Hematopoietic multipotent progenitor cell treated with erythropoietin and hydrocortisone succinate and interleukin-3 and kit ligand, for 15 days (in vitro differentiated cells): Measurements from ENCODE around the gene WDR27.
"Not testable (repeated sequence)": the region's sequence is repeated elsewhere in the genome, so short reads cannot be mapped to it uniquely, and the experiment has no call there.

Source experiments
- DNase-seq: peaks from one replicate; pipeline ENCODE4 v3.0.0-alpha.2; 2015; ENCODE audit warnings: low spot score

Gene WDR27

DNA sequence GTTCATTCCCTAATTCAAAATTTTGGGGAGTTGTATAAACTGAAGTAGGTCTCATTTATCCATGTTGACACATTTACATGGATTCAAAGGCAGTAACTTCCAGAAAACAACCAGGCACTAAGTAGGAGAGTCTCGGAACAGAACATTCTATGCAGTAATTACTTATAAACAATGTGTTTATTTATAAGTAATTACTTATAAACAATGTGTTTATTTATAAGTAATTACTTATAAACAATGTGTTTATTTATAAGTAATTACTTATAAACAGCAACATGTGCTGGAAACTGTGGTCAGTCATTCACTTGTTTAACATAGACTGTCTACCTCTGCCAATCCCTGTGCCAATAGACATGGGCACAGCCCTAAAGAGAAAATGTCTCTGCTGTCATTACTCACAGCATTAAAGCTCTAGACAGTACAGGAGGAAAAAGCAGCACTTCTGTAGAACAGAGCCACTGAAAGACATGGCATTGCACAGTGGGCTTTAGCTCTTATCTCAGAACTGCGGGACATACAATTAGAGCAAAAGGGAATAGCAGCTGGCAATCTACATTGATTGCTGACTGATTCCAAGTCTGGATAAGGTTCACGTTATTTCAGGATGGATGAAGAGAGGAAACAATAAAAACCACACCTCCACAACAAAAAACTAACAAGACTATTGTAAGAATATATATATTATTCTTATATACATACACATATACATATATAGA lies 188.2 kb downstream of the WDR27 start:
- DNase-seq: no peak

DNA sequence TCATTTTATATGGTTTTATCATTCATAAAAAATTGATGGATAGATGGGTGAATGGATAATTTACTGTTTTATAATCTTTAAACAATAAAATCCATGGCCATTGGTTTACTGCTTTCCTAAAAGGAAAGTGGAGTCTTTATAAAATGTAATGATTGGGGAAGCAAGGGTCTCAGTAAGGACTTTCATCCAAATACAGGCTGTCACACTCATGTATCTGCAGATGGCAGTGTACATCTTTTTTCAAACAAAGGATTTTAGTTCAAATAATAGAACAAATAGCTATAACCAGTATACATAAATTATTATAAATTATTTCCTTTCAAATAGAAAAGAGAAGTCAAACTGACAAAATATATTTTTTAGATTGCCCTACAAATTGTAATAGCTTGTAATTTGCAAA lies 190.0 kb downstream of the WDR27 start:
- not testable (repeated sequence) for DNase-seq

DNA sequence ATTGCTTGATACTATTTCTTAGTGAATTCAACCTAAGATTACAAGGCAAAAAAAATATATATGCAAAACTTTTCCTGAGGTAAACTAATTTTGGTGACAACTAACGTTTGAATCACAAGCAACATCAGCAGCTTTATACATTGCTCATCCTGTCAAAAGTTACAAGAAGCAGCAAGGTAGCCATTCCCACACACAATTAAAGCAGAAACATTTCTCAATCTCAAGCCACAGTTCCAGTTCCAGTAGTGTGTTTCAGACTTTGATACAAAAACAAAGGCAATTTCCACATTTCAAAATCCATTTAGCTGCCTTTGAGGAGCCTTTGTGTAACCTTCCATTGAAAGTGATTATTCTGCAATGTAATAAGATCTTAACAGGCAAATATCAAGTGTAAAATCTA lies 191.0 kb downstream of the WDR27 start:
- no peak for DNase-seq

DNA sequence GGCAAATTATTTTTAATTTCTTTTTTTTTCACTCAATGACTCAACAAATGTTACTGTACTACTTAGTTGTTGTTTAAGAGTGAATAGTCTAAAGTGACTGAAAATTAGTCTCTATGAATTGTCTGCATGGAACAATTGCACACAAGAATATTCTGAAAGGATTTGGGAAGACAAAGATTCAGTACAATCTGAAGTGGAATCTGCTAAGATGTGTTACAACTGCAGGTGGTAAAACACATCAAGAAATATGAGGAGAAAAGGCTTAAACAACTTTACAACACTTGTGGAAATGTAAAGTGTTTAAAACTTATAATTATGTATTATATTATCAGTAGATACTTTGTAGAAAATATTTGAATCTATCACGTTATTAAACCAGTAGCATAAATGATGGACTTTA lies 193.4 kb downstream of the WDR27 start:
- DNase-seq: no peak

DNA sequence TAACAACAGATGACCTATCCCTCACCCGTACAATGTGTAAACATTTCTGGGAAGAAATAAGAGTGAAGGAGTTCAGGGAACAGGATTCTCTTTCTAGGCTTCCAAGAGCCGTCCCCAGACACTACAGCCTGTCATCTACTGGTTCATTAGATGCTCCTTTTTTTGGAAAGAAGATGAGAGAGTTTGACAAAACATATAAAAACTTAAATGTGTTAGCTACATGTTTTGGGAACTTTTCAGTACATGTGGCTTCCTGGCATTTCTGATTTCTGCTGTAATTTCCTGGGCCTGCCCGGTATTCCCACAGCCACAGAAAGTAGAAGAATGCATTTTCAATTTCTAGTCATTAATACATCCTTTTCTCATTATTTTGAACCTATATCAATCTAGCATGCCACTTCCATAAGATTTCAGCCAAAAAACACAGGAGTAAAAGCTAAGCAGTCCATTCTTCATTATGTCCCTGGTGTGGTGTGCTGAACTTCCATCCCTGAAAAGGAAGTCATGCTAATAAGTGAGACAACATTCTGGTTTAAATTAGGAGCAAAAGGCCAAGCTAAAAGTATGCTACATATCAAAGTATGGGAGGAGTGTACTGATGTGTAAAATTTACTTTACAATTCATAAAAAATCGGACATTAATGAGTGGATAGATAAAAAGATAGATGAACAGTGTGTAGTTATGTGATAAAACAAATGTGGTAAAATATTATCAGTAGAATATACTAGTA lies 198.2 kb downstream of the WDR27 start:
- no peak for DNase-seq

DNA sequence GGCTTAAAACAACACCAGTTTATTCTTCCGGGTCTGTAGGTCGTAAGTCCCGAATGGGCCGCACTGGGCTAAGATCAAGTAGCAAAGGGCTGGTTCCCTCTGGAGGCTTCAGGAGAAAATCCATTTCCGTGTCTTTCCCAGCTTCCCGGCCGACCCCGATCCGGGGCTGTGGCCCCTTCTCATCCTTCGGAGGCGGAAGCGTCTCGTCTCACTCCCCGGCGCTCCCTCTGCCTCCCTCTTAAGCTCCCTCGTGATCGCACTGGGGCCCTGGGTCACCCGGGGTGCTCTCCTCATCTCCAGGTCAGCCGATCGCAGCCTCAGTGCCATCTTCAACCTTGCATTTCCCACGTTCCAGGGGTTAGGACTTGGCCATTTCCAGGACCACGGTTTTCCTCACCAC lies 199.4 kb downstream of the WDR27 start:
- no peak for DNase-seq

DNA sequence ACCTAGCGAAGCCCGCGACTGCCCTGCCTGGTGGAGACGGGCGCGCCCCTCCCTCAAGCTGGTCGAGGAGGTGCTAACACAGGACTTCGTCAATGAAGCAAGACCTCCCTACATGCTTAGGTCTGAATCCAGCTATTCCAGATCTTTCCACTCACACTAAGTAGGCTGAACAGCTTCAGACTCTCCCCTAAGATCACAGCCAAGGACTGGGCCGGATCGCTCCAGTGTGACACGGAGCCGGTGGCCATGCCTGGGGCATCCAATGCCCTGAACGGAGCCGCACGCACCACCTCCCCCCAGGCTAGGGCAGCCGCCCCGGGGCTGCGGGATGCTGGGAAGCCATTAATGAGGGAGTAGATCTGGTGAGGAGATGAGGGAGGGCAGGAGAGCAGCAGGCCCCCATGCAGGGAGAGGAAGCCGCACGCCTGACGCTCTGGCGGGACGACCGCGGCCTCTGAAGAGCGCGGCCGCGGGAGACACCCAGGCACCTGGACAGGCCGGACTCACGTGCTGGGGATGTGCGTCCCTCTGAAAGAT lies 200.0 kb downstream of the WDR27 start:
- no peak for DNase-seq

DNA sequence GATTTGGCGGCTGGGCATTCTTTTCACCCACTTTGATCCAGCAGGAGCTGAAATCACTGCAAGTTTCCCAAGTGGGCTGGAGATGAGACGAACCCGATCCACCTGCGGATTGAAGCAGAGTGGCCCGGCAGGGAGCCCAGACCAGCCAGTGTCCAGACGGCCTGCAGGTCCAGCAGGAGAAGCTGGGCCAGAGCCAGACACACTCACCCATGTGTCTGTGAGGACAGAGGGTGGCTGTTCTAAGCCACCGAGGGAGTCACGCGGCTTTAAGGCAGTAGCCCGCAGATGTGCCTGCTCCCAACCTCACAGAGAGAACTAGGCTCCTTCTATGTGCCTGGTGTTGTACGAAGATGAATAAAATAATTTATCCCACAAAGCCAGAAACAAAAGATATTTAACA lies 200.7 kb downstream of the WDR27 start:
- DNase-seq: no peak

DNA sequence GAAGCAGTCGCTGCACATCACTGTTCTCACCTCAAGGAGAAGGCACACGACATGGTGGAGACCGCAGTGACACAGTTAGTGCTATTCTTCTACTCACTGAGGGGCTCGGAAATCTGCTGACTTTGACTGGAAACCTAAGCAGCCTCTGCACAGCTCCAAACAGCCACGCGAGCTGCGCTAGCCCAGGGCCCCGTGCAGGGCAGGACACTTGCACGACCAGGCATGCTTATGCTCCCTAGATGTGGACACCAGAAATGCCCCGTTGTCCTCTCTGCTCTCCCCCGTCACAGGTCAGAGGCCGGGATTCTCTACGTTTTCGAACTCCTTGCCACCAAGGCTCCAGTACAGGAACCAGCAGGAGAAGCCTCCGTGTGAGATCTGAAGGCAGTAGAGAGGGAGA lies 201.1 kb downstream of the WDR27 start:
- DNase-seq: no peak

DNA sequence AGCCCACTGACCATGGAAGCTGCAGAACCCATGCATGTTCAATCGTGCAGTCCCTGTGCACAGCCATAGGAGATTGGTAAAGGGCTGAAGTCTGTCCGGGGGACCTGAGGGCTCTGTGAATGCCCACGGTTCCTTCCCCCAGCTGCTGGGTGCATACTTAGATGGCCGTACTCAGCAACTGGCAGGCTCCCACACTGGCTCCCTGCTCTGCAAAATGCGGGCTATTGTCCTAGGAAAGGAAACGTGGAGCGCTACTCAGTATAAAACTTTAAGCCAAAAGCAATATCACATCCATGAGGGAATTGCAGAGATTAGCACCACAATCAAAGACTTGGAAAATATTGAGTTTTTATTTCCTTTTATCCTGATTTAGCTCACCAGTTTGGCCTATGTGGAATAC lies 202.0 kb downstream of the WDR27 start:
- no peak for DNase-seq

DNA sequence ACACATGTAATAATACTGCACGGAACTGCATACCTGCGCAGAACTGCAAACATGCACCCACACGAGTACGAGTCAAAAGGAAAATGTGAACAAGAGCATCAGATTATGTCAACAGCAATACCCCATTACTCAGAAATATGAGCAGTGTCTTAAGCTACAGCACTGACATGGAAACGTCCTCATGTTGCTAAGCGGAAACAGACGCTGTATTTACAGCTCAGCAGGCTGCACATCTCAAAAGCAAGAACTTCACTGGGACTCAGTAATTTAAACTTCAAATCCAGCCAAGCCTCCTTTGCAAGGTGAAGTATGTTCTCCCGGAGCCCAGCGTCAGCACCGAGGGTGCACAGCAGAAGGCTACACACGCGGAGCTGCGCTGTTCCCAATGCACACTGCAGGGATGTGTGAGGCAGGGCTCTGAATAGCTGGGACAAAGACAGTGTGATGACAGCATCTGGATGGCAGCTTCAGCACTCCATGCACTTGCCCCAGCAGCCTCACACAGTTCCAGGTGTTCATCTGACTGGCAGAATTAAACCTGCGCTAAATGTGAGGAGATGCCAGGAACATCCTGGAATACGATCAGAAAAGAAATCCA lies 202.8 kb downstream of the WDR27 start:
- DNase-seq: no peak

DNA sequence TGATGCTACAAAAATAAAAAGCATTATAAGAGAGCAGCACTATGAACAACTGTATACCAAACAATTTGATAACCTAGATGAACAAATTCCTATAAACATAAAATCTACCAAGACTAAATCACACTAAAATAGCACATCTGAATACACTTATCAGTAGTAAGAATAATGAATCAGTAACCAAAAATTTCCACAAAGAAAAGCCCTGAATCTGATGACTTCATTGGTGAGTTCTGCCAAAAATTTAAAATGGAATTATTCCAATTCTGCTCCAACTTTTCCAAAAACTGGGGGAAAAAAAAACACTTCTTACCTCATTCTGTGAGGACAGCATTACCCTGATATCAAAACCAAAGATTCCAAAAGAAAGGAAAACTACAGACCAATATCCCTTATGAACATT lies 206.2 kb downstream of the WDR27 start:
- no peak for DNase-seq

DNA sequence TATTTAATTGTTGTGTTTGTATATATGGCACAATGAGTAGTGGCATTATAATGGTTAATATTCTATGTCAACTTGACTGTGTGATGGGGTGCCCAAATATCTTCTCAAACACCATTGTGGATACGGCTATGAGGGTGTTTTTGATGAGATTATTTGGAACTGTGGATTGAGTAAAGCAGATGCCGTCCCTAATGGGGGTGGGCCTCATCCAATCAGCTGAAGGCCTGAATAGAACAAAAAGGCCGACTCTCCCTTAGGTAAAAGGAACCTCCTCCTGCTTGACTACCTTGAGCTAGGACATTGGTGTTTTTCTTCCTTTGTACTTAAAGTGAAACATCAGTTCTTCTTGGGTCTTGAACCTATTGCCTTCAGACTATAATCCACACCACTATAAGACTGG lies 207.8 kb downstream of the WDR27 start:
- DNase-seq: no peak

DNA sequence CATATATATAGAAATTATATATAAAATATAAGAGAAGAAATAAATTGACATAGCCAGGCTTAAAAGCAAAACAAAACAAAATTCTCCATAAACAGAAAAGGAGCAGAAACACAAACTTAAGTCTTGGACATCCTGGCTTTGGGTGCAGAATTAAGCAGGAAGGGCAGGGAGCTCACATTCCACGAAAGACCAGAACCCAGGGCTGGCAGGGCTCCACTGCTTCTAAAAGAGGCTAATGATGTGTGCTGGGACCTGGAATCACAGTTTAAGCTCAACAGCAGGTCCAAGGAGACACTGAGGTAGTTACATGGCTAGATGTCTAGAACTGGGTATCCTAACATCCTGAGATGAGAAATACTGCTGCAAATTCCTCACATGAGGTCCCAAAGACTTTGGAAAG lies 210.3 kb downstream of the WDR27 start:
- no peak for DNase-seq

DNA sequence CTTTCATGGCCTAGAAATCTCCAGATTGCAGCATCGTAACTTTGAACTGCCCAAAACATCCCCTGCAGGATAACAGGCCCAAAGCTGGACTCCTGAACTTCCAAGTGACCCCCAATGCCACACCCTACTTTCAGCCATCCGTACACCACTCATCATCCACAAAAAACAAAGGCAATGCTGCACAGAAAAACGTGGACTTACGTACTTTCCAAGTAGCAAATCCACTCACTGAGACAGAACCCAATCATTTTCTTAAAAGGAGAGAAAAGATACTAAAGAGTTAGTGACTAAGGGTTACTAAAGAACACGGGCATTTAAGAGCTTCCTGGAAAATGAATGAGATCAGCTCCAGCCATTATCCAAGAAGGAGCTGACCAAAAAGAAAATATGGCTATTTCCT lies 211.0 kb downstream of the WDR27 start:
- DNase-seq: no peak

DNA sequence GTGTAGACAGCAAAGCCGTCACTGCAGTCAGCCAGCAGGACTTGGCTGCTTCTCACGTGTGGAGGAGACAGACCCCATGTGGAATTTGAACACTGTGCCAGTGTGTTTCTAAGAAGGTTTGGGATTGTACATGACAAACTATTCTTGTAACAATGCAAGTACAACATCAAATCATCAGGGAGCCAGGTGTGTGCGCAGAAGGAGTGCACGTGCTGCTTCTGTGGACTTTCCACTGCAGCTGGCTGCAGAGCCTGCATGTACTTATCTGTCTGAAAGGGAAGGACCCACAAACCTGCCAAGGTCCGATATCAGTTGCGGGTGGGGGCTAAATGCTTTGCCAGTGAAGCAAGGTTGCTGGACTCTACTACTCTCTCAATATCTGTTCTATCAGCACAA lies 211.6 kb downstream of the WDR27 start:
- no peak for DNase-seq

DNA sequence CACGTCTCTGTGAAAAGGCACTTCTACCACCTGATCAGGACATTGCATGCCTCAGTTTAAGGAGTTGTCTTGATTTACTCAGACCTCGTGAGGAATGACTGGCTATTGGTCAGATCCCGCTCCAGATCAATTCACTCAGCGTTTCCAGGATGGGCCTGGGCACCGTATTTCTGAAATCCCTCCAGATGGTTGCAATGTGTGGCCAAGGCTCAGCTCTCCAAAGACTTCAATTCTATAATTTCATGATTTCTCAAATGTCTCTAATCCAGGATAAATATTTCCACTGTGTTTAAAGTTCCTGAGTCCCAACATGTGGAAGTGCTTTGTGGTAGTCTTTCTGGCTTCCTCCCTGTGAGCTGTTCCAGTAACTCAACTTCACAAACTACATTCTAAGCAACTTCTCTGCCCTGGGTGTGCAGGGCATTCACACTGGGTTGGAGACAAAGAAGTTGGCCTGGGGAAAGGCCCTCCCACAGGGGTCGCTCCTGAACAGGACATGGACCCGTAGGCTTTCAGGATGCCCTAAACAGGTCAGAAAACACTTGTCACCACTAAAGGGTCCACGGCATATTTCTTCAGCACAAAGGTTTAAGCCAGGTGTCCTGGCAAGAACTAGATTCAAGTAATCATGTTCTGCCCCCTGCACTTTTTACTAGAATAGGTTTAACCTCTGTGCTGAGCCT lies 212.1 kb downstream of the WDR27 start:
- DNase-seq: no peak

DNA sequence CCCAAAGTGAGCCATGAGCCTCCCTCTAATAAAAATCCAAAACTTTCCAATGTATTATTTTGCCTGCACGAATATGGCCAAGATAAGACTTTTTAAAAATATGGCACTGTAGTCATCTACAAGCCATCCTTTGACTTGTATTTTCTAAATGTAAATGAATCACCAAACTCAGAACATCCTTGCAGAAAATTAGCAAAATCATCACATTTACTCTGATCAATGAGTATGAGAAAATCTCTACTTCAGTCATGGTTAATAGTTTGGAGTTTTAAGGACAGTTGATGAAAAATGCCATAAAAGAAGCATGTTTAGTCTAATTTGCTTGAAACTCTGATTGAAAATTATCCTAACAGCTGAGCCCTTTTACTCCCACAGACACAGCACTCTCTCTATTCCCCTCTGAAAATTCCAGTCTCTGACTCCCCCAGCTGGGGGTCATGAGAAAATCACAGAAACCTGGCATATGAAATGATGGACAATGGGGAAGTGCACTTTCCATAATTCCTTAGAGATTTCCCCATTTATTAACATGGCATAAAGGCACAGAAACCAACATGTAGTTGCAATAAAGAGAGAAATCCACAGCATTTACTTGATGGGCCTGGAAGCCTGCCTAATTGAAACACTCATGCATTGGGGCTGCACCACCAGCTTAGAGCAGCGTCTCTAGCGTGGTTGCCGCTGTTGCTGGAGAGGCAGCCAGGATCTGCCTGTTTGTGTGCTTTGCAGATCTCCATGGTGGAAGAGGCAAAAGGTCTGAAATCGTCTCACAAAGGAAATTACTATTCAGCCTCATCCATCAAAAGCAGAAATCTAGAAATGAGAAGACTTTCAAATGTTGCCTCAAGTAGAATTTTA lies 214.0 kb downstream of the WDR27 start:
- no peak for DNase-seq

DNA sequence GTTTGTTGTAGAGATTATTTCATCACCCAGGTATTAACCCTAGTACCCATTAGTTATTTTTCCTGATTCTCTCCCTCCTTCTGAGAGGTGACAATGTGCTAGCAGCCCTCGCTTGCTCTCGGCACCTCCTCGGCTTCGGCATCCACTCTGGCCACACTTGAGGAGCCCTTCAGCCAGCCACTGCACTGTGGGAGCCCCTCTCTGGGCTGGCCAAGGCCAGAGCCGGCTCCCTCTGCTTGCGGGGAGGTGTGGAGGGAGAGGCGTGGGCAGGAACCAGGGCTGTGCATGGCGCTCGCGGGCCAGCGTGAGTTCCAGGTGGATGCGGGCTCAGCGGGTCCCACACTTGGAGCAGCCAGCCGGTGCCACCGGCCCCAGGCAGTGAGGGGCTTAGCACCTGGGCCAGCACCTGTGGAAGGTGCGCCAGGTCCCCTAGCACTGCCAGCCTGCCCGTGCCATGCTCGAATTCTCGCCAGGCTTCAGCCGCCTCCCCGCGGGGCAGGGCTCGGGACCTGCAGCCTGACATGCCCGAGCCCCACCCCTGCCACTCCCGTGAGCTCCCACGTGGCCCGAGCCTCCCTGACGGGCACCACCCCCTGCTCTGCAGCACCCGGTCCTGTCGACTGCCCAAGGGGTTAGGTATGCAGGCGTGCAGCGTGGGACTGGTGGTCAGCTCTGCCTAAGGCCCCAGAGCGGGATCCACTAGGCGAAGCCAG lies 221.9 kb downstream of the WDR27 start:
- no peak for DNase-seq

DNA sequence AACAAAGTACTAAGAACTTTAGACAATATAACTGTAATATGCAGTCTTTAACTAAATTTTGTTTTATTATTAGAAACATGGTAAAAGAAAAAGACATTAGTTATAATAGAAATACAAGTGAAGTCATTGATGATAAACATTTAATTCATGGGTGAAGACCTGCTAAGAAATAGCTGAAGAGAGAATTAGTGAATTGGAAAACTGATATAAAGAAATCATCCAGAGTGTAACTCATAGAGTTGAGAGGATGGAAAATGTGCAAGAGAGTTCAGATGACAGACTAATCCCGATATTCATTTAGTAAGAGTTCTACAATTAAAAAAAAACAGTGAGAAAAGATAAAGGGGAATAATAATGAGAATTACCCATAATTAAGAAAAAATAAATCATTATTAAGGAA lies 227.5 kb downstream of the WDR27 start:
- no peak for DNase-seq

DNA sequence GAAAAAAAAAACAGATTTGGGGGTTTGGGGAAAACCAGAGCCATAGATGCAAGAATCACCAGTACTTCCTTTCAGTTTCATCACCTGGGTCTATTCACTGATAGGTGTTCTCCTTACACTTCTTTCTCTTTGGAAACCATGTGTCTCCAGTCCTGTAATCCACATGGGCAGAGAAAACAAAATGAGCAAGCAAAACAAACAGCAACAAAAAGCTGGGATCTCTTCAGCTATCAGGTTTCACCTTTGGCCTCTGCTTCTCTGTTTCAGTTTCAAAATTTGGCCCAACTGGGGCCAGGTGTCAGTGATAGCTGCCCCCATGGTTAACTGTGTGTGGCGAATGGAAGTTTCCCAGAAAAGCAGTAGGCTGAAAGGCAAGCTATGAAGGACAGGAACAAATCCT lies 228.2 kb downstream of the WDR27 start:
- DNase-seq: no peak
